GM18499 (cell line): ENCODE measurements around the gene SLC44A3.

Experiments
- ATAC-seq: cut with Tn5 transposase; IDR thresholded peaks from one replicate; pipeline ENCODE4 v1.9.1; 2021; ENCODE audit warnings: moderate number of reproducible peaks; ENCODE audit not compliant: insufficient read depth, unreplicated experiment

SLC44A3 gene

DNA sequence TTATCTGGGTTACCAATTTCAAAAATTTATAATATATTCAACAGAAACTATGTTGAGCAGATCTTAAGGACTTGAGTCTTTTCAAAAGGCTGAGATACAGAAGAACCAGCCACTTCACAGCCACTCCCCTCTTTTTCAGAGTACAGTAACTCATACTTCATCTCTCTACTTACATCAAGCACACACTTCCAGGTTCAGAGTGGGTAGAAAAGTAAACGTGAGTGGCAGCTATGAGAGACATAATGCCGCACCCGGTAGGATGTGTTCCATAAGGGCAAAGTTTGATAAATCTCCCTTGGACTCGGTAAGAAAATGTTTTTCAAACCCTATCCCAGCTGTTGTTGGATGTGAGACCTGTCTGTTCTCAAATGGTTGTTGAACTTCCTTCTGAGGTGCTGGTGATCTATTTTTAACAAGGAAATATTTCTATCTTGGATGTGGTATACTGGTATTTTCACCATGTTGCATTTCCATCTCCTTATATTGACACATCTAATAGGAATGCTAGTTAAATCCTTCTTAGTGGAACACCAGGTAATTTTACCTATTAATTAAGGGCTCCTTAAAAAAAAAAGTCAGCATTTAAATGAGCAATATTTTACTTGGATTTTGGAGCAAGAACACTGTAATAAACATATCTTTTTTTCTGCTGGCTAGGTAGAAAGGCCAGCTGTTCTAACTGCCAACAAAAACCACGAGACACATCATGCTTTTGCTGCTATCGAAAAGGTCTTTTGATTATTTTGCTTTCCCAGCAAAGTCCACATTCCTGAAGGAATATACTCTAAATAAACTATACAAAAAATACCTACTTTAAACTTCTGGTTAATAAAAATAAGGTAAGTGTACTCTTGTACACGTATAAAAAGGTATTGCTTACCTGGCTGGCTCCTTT lies 78.6 kb downstream of the SLC44A3 start:
- ATAC-seq: no peak

DNA sequence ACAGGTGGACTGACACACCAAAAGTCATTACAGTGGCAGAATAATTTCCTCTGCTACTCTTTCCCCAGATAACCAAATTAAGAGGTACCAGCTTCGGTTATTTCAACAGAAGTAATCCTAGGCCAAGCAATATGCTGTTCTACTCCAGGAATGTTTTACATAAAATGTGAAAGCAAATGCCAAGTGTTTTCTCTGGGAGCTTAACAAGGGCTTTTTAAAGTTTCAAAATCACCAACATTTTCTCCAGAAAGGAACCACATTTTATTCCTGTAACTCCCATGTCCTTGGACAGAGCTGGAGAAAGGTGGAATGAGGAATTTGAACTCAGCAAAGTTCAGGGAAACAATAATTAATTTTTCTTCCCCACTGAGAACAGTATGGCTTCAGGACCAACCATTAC lies 79.6 kb downstream of the SLC44A3 start:
- no peak for ATAC-seq

DNA sequence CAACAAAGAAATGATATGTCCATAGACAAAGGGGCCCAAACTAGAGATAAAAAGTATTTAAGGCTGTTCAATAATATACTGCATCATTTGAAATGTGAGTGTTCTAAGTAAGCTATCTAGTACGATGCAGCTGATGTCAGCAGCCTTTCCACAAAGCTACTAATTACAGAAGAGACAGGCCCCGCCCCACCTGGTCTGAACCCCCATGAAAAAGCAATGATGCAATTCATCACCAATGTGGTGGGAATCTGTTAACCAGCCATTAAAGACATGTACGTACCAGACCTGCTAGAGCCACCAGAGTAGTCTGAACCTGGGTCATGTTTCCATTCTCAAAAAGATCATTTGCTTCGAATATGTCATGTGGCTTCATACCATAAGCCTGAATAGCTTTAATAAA lies 81.7 kb downstream of the SLC44A3 start:
- ATAC-seq: no peak

DNA sequence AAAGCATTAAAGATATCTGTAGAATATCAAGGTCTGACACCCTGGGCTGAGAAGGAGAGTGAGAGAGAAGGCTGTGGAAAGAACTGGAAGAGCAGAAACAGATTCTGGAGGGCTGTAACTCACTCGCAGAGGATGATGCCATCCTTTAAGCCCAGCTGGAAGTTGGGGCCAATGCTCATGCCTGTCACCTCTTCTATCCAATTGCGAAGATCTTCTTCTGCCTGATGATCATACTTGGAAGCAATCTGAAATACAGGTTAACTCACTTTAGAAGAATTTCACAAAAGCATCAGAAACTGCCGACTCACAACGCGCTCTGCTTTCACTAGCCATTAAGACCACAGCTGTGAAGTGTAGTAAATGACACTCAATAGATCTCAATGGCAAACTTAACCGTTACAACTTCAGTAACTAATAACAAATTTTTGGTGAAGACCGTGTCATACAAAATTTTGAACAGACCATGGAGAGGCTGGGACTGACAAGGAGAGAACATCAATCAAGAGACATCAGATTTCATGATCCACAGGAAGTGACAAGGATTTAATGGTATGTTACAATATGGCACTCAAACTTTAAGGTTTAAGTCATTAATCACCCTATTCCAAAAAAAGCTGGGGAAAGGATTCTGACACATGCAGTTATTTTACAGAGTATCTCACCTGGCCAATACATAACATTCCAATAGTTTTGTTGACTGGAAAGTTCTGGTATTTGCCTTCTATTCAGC lies 83.3 kb downstream of the SLC44A3 start:
- ATAC-seq: no peak

DNA sequence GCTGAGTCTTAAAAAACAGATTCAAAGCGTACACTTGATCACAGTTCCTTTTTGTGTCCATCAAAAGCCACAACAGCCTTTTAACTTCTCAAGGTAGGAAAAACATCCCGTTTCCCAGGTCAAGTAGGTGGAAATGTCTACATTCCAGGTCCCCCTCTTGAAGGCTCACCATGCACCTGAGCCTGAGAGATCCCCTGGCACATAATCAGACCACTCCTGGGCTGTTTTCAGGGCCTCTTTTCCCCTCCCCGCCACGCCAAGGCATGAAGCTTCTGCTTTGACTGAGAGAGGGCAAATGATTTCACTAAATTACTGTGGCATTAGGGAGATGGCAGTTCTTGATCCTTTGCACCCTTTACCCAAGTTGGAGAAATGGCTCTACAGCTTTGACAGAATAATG lies 85.0 kb downstream of the SLC44A3 start:
- no peak for ATAC-seq

DNA sequence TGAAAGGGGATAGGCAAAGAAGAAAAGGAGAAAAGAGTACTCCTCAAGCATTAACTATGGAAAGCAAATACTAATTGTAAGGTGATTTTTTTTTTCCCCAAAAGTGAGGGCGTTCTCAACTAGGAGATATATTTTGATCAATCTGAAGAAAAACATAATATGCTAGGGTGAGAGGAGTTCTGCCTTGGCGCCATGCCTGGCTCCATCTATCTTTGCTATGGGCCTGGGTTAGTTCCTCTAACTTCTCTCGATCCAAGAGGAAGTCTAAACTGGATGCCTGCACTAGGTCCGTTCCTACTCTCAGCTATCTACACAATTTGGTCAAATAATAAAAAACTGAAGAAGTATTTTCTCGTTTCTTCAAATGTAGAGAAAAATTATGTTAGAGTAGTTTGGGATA lies 86.2 kb downstream of the SLC44A3 start:
- no peak for ATAC-seq

DNA sequence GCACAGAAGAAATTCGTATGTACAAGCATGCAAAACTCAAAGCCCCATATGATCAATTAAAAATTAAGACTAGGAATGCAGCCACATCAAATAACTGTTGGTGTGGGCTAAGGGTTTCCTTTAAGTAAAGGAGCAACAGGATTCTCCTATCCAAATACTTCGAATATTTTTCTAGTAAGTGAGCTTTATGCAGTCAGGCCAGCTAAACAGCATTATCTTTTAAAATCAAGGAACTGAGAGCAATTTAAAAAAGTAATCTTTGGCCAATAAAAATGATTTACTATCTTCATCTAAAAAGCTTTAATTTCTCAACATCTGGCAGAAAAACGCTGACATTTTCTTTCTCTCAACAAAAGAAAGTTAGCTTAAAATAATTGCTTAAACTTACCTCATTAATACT lies 87.0 kb downstream of the SLC44A3 start:
- ATAC-seq: no peak

DNA sequence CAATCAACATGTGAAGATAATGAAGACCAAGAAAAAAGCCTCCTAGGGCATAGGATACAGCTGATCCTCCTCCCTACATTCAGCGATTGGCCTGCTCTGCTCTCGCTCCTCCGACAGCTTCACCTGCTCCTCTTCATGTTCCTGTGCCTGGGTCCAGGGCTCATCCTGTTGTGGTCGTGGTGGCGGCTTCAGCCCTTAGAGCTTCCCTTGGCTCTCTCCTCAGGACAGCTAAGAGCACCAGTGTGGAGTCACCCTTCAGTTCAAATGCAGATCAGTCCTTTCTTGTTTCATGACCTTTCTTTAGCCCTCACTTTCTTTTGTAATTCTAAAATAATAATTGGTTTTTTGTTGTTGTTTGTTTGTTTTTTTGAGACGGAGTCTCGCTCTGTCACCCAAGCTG lies 88.0 kb downstream of the SLC44A3 start:
- ATAC-seq: no peak

DNA sequence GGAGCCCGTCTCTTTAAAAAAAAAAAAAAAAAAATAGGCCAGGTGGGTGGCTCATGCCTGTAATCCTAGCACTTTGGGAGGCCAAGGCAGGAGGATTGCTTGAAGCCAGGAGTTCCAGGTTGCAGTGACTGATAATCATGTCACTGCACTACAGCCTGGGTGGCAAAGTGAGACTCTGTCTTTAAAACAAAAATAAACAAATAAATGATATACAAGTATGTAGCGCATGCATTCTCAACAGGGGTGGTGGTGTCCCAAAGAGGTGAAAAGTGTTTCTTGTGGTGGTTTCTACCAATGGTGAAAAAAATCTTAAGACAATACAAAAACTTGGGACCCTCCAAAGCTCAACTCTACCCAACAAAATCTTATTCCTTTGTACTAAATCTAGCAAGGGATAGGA lies 88.8 kb downstream of the SLC44A3 start:
- ATAC-seq: no peak

DNA sequence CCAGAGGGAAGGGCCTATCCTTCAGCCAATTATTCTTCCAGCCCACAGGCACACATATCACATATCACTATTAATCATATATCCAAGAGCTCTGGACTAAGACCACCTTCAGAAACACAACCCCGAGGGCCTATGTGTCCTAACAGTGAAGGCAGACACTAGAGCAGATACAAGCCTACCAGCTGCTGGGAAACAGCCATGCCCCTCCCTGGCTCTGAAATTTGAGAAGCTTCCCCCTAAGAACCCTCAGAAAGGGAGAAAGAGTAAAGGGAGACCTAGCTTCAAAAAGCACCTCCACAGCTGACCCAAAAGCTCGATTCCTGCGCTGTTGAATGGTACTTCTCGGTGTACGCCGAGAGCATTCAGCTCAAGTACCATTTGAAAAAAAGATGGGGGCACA lies 89.3 kb downstream of the SLC44A3 start:
- no peak for ATAC-seq

DNA sequence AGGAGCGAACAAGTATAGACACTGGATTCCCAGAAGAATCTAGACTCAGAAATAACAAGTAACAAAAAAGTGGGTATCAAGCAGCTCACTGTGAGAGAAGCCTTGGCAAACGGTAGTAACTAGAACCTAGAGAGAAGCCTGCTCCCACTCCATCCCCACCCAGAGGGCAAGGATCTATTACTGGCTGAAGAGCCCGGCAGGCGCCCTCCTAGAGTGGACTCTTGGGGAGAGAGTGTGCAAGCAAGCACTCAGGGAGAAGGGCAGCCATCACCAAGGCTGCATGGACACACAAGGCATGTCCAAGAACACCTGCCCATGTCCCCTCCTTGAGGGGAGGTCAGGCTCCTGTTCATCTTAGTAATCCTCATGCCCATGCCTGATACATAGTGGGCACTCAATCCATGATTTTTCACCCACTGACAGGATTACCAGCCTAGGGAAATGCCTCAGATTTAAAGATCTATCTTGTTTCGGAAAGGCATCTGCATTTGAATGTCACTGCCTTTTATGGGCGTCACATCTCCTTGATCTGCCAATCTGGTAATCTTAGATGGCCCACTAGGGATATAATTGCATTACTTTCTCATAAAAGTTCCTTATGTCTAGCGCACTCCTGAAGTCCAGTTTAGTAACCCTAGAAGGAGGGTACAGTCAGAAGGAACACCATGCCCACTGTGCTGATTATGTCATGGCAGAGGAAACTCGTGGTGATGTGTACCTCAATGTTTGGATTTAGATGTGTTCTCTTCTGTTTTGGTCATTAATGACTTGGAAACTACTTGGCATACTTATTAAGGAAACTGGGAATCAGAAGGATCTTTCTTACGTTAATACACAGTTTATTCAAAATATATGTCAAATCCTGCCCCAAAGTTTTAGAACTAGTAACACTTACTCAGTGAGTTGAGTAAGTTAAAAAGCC lies 92.4 kb downstream of the SLC44A3 start:
- no peak for ATAC-seq

DNA sequence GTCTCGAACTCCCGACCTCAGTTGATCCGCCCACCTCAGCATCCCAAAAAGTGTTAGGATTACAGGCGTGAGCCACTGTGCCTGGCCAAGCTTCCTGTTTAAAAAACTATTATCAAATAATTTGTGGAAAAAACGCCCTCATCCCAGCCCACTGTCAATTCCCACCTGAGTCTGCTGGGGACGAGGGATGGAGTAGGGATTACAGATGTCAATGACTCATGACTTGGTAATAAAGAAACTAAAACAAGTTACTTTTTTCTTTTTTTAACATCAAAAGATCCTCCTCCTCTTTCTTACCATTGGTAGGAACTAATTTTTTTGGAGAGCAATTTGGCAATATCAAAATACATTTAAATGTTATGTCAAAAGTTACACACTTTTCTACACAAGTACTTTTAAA lies 97.1 kb downstream of the SLC44A3 start:
- ATAC-seq: no peak

DNA sequence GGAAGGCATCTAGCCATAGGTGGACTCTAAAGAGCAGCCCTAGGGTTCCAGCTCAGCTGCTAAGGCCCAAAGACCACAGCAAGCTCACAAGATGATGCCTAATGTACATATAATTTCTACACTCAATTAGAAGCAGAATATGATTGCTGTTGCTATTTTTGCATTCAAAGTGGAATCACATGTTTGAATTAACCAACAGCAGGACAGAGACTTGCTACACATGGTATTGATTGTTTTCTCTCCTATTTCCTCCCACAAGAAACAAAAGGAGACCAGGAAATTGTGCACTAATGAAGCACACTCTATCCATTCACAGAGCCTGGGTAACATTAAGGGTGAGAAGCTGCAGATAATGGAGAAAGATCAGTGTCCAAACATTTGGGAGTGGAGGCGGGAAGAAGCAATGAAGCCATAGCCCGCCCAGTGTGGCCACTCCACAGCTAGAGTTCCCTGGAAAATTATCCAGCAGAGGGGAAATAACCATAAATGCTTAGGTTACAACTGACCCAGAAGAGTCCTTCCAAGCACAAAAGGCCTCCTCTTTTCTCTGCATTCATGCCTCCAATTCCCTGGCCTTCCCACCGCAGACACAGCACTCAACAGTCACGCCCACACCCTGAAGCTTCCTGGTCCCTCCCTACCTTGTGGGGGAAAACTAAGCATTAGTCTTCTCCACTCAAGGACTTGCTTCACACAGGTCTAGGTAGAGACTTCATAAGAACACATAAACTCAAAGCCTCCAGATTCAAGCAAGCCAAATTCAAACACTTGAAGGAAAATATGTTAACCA lies 99.3 kb downstream of the SLC44A3 start:
- no peak for ATAC-seq

DNA sequence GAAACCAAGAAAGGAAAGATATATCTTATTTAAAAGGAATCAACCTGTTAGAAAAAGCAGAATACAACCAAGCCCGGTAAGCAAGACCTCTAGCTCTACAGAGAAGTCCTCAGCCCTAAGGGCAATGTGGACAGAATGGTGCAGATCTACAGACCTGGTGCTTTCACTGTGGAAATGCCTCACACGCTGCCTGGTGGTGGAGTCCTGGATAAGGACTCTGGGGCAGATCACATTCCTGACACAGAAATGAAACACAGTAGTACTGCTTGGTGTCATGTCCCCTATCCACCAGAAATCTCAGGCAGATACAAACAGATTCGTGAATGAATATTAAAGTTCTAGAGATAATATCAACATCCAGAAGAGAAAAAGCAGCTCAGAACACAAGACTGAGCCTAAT lies 99.9 kb downstream of the SLC44A3 start:
- no peak for ATAC-seq

DNA sequence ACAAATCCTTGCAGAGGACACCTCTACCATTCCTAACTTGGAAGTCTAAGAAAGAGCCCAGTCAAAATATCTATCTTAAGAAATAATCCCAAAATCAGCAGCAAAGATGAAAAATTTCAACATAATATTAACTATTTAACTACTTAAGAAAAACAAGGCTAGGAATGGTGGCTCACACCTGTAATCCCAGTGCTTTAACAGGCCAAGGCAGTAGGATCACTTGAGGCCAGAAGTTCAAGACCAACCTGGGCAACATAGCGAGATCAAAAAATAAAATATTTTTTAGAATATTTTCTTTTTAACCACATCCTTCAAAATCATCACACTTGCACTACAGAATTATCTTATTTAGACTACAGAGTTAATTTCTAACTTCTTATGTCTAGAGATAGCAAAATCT lies 101.8 kb downstream of the SLC44A3 start:
- ATAC-seq: no peak

DNA sequence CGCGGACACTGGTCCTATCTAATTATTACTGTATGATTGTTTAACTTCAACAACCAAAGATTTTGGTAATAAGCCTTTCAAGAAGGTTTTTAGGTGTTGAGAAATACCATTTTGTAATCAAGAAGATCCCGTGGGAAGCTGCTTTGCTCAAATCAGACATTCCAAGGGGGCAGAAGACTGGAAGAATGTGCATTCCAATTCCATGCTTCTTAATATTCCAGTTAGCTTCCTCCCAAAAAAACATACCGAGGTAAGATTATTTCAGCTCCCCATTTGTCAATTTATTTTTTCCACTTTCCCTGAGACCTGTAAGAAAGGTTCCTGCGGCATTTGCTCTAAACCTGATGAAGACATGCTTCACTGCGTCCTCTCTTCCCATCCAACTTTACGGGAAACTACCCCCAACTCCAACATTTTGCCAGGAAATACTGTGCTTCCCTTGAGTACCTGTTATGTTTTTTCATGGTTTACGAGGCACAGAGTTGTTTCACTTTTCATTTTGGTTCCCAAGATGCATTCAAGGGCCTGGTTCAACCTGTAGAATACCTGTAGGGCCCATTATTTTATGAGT lies 102.7 kb downstream of the SLC44A3 start:
- no peak for ATAC-seq

DNA sequence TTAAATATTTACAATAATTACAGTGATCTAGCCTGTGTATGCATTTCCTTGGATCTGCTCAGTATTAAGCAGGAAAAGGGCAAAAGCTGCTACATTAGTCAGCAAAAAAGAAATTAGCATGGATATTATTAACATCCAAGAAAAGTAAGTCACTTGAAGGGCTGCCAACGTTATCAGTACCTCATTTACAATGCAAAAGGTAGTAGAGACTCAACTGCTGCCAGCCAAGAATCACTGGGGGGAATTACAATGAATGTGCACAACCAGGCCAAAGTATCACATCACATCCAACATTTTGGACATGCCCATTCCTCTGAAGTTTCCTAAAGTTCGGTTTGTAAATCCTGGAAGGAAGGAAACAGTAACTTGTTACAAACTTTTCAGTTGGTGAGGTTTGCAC lies 104.8 kb downstream of the SLC44A3 start:
- ATAC-seq: no peak

DNA sequence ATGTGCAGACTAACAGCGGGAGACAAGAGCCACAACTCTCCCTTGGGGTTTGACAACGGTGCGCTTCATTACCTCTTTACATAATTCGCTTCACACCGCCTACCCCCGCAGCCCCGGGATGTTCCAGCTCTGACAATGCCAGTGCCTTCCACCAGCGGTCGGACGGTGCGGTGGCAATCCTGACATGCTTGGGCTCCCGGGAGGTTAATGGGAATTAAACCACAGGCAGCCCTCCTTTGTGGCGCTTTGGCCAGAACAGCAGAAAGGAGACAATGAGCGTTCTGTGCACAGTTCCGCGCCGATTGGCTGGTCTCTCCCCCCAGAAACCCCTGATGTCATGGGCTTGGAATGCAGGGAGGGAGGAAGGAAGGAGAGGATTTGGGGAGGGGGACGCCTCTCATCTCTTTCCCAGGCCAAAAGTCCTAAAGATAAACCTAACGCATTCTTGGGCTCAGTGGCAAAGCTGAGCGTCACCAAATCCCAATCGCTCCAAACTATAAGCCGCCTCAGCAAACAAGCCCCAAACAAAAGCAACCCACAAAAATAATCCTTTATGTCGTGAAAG lies 105.5 kb downstream of the SLC44A3 start:
- no peak for ATAC-seq
